Measurements from ENCODE around the gene KDM5B.
A peak's percentile ranks its signal among the peaks of the same experiment; 100 is the strongest.

The KDM5B gene

GRCh38 chr1:202713110-202713509, 95.1 kb downstream of the KDM5B start:
- DNase-seq (ENCODE audit: extremely low spot score): no peak
- CTCF ChIA-PET: interaction anchor here (1.1 to 1.2 kb wide), 2 partner anchors 13 to 56 kb away, joined by 3 to 4 read pairs; no protein-coding TSS in a partner anchor
- POLR2A ChIA-PET: no interaction called here
- TF ChIP-seq BHLHE40 (IDR thresholded peaks at IDR 0.05; ENCODE audit: borderline replicate concordance) (no peak), PKNOX1 (IDR thresholded peaks at IDR 0.05) (no peak), SP1 (IDR thresholded peaks at IDR 0.05) (no peak), ZNF384 (IDR thresholded peaks at IDR 0.05) (no peak), L3MBTL2 (conservative IDR thresholded peaks at IDR 0.05) (no peak)

GRCh38 chr1:202711949-202712635, 96.1 kb downstream of the KDM5B start:
- ChIA-PET CTCF (no interaction called here), POLR2A (no interaction called here)
- no peak for DNase-seq (ENCODE audit: extremely low spot score)
- TF ChIP-seq FOXK2 (IDR thresholded peaks at IDR 0.05) (no peak), BHLHE40 (IDR thresholded peaks at IDR 0.05; ENCODE audit: borderline replicate concordance) (no peak), SUZ12 (IDR thresholded peaks at IDR 0.05) (no peak), LEF1 (IDR thresholded peaks at IDR 0.05; ENCODE audit: borderline replicate concordance) (no peak), CTBP1 (IDR thresholded peaks at IDR 0.05; ENCODE audit: borderline replicate concordance) (no peak), L3MBTL2 (conservative IDR thresholded peaks at IDR 0.05) (no peak), FOXM1 (IDR thresholded peaks at IDR 0.05; ENCODE audit: borderline replicate concordance) (no peak), ZNF384 (IDR thresholded peaks at IDR 0.05) (no peak), NFRKB (IDR thresholded peaks at IDR 0.05) (no peak), ELF4 (IDR thresholded peaks at IDR 0.05) (no peak), SP1 (IDR thresholded peaks at IDR 0.05) (no peak), ARNT (IDR thresholded peaks at IDR 0.05) (no peak), FOXA1 (IDR thresholded peaks at IDR 0.05) (no peak), HDGF (IDR thresholded peaks at IDR 0.05; ENCODE audit: borderline replicate concordance) (no peak), TARDBP (IDR thresholded peaks at IDR 0.05) (no peak), PKNOX1 (IDR thresholded peaks at IDR 0.05) (no peak)

- ChIA-PET CTCF (interaction anchor here (0.6 to 2.3 kb wide), 2 partner anchors 9 to 566 kb away, joined by 3 to 9 read pairs; no protein-coding TSS in a partner anchor), POLR2A (no interaction called here)
- TF ChIP-seq ZNF384 (IDR thresholded peaks at IDR 0.05): no peak
- TF ChIP-seq L3MBTL2 (conservative IDR thresholded peaks at IDR 0.05): peak; percentile 67
- DNase-seq (ENCODE audit: extremely low spot score): peak; percentile 83
Measured at GRCh38 chr1:202710070-202711045, 97.9 kb downstream of the KDM5B start, which contains the start of gene SYT2. Gene SYT2, minus strand, starts transcription at chr1:202710454. Its CDS starts 104,682 bp downstream, at chr1:202605772.

- POLR2A ChIA-PET: interaction anchor here (0.7 kb wide), 1 partner anchor 11 kb away, joined by 3 read pairs; no protein-coding TSS in a partner anchor
- CTCF ChIA-PET: interaction anchor here (2.3 kb wide), 1 partner anchor 10 kb away, joined by 9 read pairs; no protein-coding TSS in a partner anchor
- no peak for DNase-seq (ENCODE audit: extremely low spot score)
- no peak for TF ChIP-seq ELF4 (IDR thresholded peaks at IDR 0.05)
Measured at GRCh38 chr1:202709276-202710041, 98.8 kb downstream of the KDM5B start.

GRCh38 chr1:202708456-202709275, 99.6 kb downstream of the KDM5B start:
- POLR2A ChIA-PET: interaction anchor here (0.7 kb wide), 1 partner anchor 10 kb away, joined by 3 read pairs; no protein-coding TSS in a partner anchor
- TF ChIP-seq L3MBTL2 (conservative IDR thresholded peaks at IDR 0.05) (no peak), HDGF (IDR thresholded peaks at IDR 0.05; ENCODE audit: borderline replicate concordance) (no peak), PKNOX1 (IDR thresholded peaks at IDR 0.05) (no peak), SP1 (IDR thresholded peaks at IDR 0.05) (no peak), SUZ12 (IDR thresholded peaks at IDR 0.05) (no peak), FOXM1 (IDR thresholded peaks at IDR 0.05; ENCODE audit: borderline replicate concordance) (no peak), ELF4 (IDR thresholded peaks at IDR 0.05) (no peak), ARNT (IDR thresholded peaks at IDR 0.05) (no peak)
- no peak for DNase-seq (ENCODE audit: extremely low spot score)
- CTCF ChIA-PET: interaction anchor here (2.3 kb wide), 1 partner anchor 11 kb away, joined by 9 read pairs; no protein-coding TSS in a partner anchor

Data from HEK293T (cell line).